ENCODE measurements around the gene BNC2. TPM values are rescaled to one million over a fixed set of nuclear protein-coding genes. Genes with fewer than 3 reads are reported as not detected.
A peak's percentile ranks its signal among the peaks of the same experiment; 100 is the strongest.

BNC2 gene
- total RNA-seq, 1 experiment from 2014 or later = 43.6 TPM

DNA sequence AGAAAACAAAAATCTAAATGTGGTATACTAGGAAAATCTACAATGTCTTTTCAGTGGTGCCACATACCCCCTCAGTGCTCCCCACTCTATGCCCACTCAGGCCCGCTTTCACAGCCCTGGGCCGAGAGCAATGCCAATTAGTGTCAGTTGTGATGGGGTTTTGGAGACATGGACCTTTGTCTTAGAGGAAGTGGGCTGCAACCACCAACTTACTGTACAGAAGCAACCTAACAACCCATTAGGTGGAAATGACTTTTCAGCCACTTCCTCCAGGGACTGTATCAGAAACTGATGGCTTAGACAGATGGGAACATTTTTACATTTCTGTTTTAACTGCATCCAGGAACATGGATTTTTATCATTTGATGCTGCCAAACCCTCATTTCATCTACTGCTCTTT, 268.0 kb downstream of the BNC2 start:
- Histone ChIP-seq H4K5ac (ENCODE audit: insufficient read length, low read depth, low read length) (no peak overlapping the region), H3K27me3 (ENCODE audit: insufficient read depth, low read length) (no peaks in the 10 kb centered on the region), H2BK20ac (ENCODE audit: low read depth, low read length, poor library complexity, severe bottlenecking) (no peak overlapping the region), H3T11ph (ENCODE audit: low read length) (no peak overlapping the region), H4K8ac (replicated peaks; ENCODE audit: insufficient read length, low read depth, low read length) (no peak overlapping the region), H2AK5ac (ENCODE audit: insufficient read length, low read length) (no peak overlapping the region), H2BK5ac (ENCODE audit: insufficient read length, low read length) (no peak overlapping the region), H3K79me2 (ENCODE audit: insufficient read depth, low read length) (no peaks in the 10 kb centered on the region), H3K4ac (ENCODE audit: low read depth, low read length) (no peak overlapping the region), H3K79me1 (ENCODE audit: insufficient read depth, low read depth, low read length, poor library complexity, severe bottlenecking) (no peaks in the 10 kb centered on the region), H3K23ac (ENCODE audit: insufficient read length, low read depth, low read length) (no peak overlapping the region), H2BK15ac (ENCODE audit: low read depth, low read length) (no peak overlapping the region), H3K4me2 (ENCODE audit: insufficient read depth, insufficient read length, low read length) (no peak overlapping the region), H3K27ac (ENCODE audit: insufficient read length, low read depth, low read length) (no peak overlapping the region), H3K18ac (ENCODE audit: insufficient read length, low read depth, low read length) (no peak overlapping the region), H2BK12ac (ENCODE audit: insufficient read length, low read depth, low read length) (no peak overlapping the region), H4K91ac (ENCODE audit: insufficient read length, low read depth, low read length) (no peak overlapping the region), H2AFZ (ENCODE audit: low read length) (no peak overlapping the region), H3K56ac (ENCODE audit: insufficient read length, low read depth, low read length) (no peak overlapping the region), H2BK120ac (ENCODE audit: low read depth, low read length, poor library complexity, severe bottlenecking) (no peak overlapping the region), H3K9ac (ENCODE audit: extremely low read depth, insufficient read length, low read length) (no peak overlapping the region), H3K4me1 (ENCODE audit: insufficient read depth, low read length) (0 out of 2 replicates have a peak, but pooled peaks cover 2% of the 10 kb centered on the region), H3K23me2 (ENCODE audit: insufficient read length, low read depth, low read length, poor library complexity, severe bottlenecking) (no peaks in the 10 kb centered on the region), H3K14ac (ENCODE audit: insufficient read depth, low read length) (0 out of 2 replicates have a peak overlapping the region, but pooled peaks have one; percentile 35), H4K20me1 (ENCODE audit: control insufficient read depth, insufficient read depth, insufficient read length) (no peaks in the 10 kb centered on the region), H3K9me3 (ENCODE audit: control insufficient read depth, low read depth, low read length) (no peaks in the 10 kb centered on the region)
- TF ChIP-seq, protein P1, sequence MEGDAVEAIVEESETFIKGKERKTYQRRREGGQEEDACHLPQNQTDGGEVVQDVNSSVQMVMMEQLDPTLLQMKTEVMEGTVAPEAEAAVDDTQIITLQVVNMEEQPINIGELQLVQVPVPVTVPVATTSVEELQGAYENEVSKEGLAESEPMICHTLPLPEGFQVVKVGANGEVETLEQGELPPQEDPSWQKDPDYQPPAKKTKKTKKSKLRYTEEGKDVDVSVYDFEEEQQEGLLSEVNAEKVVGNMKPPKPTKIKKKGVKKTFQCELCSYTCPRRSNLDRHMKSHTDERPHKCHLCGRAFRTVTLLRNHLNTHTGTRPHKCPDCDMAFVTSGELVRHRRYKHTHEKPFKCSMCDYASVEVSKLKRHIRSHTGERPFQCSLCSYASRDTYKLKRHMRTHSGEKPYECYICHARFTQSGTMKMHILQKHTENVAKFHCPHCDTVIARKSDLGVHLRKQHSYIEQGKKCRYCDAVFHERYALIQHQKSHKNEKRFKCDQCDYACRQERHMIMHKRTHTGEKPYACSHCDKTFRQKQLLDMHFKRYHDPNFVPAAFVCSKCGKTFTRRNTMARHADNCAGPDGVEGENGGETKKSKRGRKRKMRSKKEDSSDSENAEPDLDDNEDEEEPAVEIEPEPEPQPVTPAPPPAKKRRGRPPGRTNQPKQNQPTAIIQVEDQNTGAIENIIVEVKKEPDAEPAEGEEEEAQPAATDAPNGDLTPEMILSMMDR (conservative IDR thresholded peaks at IDR 0.05) = no peak
- Mint-ChIP-seq H3K9me3 (no peaks in the 10 kb centered on the region), H3K27ac (no peak overlapping the region), H3K4me1 (peaks cover 21 to 30% of the 10 kb centered on the region in 2 experiments), H3K27me3 (ENCODE audit: low read depth) (no peaks in the 10 kb centered on the region), H3K4me3 (no peak overlapping the region), H3K36me3 (ENCODE audit: insufficient read depth in 1 of 3, low read depth in 3 of 3) (peaks cover 0 to 6% (median 0%) of the 10 kb centered on the region in 3 experiments; a peak in 1 of 7 replicates)
- DNase-seq = no peak
- WGBS (ENCODE audit: extremely low coverage, insufficient read length, low lambda C conversion rate) = no CpG with 5 or more reads among the region's 2 CpGs

Measured in H9 (cell line).